ENCODE results near the gene INPP5A. TPM values are rescaled to one million over a fixed set of nuclear protein-coding genes. Genes with fewer than 3 reads are reported as not detected.

Gene INPP5A
- total and polyA plus RNA-seq, 10 of the 15 experiments (the other 5 are each of a cell fraction or from before 2014, with no cell fraction given), result 0.52 to 15.0 (median 6.3) TPM

- TF ChIP-seq, protein P1, sequence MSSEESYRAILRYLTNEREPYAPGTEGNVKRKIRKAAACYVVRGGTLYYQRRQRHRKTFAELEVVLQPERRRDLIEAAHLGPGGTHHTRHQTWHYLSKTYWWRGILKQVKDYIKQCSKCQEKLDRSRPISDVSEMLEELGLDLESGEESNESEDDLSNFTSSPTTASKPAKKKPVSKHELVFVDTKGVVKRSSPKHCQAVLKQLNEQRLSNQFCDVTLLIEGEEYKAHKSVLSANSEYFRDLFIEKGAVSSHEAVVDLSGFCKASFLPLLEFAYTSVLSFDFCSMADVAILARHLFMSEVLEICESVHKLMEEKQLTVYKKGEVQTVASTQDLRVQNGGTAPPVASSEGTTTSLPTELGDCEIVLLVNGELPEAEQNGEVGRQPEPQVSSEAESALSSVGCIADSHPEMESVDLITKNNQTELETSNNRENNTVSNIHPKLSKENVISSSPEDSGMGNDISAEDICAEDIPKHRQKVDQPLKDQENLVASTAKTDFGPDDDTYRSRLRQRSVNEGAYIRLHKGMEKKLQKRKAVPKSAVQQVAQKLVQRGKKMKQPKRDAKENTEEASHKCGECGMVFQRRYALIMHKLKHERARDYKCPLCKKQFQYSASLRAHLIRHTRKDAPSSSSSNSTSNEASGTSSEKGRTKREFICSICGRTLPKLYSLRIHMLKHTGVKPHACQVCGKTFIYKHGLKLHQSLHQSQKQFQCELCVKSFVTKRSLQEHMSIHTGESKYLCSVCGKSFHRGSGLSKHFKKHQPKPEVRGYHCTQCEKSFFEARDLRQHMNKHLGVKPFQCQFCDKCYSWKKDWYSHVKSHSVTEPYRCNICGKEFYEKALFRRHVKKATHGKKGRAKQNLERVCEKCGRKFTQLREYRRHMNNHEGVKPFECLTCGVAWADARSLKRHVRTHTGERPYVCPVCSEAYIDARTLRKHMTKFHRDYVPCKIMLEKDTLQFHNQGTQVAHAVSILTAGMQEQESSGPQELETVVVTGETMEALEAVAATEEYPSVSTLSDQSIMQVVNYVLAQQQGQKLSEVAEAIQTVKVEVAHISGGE (CRISPR knock-in tag; IDR thresholded peaks at IDR 0.05), result no peak
- no peak for TF ChIP-seq HDAC2 (IDR thresholded peaks at IDR 0.05)
Observed at GRCh38 chr10:132666705-132667341, 129.2 kb downstream of the INPP5A start (continued).

- 84% methylated on average over 20 of the region's 20 CpGs for WGBS (ENCODE audit: insufficient coverage, insufficient replicate concordance, low lambda C conversion rate, missing lambda C conversion rate)
- CTCF ChIA-PET, result no interaction called here
- intact Hi-C loops (cut with micrococcal nuclease; ENCODE audit: unreplicated experiment), result no loop called here
- H3K9me3 ChIP-seq (replicated peaks; ENCODE audit: control insufficient read depth, insufficient read depth, low read length), result no peaks in the 10 kb centered on the region
- no peaks in the 10 kb centered on the region for H4K20me1 ChIP-seq (ENCODE audit: control insufficient read depth, insufficient read depth)
- no TSS peak for BruUV-seq (replicated peaks)
- no peak overlapping the region for H3K4me3 ChIP-seq
- RAD21 ChIA-PET (ENCODE audit: unreplicated experiment), result no interaction called here
- in situ Hi-C loops (cut with MboI), result no loop called here
- DNase-seq (ENCODE audit: low read depth, low spot score) (no peak), ATAC-seq (no peak), FAIRE-seq (no peak)
- SMC1A ChIA-PET (ENCODE audit: uncharacterized antibody, unreplicated experiment), result no interaction called here
- H2AFZ ChIP-seq (ENCODE audit: control insufficient read depth, low read depth, low read length), result no peak overlapping the region
- H3K9ac ChIP-seq (ENCODE audit: control insufficient read depth, insufficient read depth, low read length), result no peak overlapping the region
- H3K79me2 ChIP-seq (ENCODE audit: control insufficient read depth, insufficient read depth, low read length), result no peaks in the 10 kb centered on the region
- no peak overlapping the region for H3K27ac ChIP-seq (ENCODE audit: control insufficient read depth, insufficient read depth)
- no peaks in the 10 kb centered on the region for H3K4me1 ChIP-seq (ENCODE audit: control insufficient read depth, insufficient read depth, low read length)
- no peak overlapping the region for H3K4me2 ChIP-seq (ENCODE audit: control insufficient read depth, insufficient read depth)
- H3K27me3 ChIP-seq (replicated peaks in 1 of 2; ENCODE audit: control insufficient read depth in 2 of 2, insufficient read depth in 2 of 2, low read length in 1 of 2), result no peaks in the 10 kb centered on the region
- no peaks in the 10 kb centered on the region; a peak in 1 of 4 replicates for H3K36me3 ChIP-seq (ENCODE audit: control insufficient read depth in 2 of 2, insufficient read depth in 2 of 2, low read length in 1 of 2)
- POLR2A ChIA-PET, result no interaction called here
- TF ChIP-seq BRCA1 (IDR thresholded peaks at IDR 0.05; ENCODE audit: low read depth, low read length) (no peak), SMC3 (IDR thresholded peaks at IDR 0.05; ENCODE audit: borderline replicate concordance, low read length) (no peak), CUX1 (IDR thresholded peaks at IDR 0.05; ENCODE audit: insufficient replicate concordance, low read depth, low read length) (no peak), CBX5 (IDR thresholded peaks at IDR 0.05; ENCODE audit: low read depth) (no peak), NFYB (IDR thresholded peaks at IDR 0.05; ENCODE audit: insufficient read depth, low read depth, low read length) (no peak), SIX5 (IDR thresholded peaks at IDR 0.05; ENCODE audit: low read depth, low read length, severe bottlenecking) (no peak), ZNF274 (IDR thresholded peaks at IDR 0.05; ENCODE audit: insufficient read depth, insufficient read length) (no peak), FOS (IDR thresholded peaks at IDR 0.05; ENCODE audit: borderline replicate concordance, extremely low read depth, insufficient read length) (no peak), BMI1 (IDR thresholded peaks at IDR 0.05; ENCODE audit: borderline replicate concordance) (no peak)
- TF ChIP-seq, protein P2, sequence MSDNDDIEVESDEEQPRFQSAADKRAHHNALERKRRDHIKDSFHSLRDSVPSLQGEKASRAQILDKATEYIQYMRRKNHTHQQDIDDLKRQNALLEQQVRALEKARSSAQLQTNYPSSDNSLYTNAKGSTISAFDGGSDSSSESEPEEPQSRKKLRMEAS (IDR thresholded peaks at IDR 0.05; ENCODE audit: low read depth, low read length), result no peak
Observed at GRCh38 chr10:132667342-132668047, 129.9 kb downstream of the INPP5A start.

Measured in GM12878 (cell line).